Nephron (organoid): ENCODE data around the gene MEF2A.

Experiments used
- H3K27ac Mint-ChIP-seq, 3 experiments: 2 replicates each; pipeline ENCODE4 v1.8.0; 2020; ENCODE audit warnings: mixed read lengths in 3 of 3, mild to moderate bottlenecking in 2 of 3, moderate library complexity in 1 of 3
- H3K27me3 Mint-ChIP-seq: 2 replicates; pipeline ENCODE4 v1.8.0; 2021; ENCODE audit warnings: low read depth, mild to moderate bottlenecking, moderate library complexity, mixed read lengths
- H3K36me3 Mint-ChIP-seq: 2 replicates; pipeline ENCODE4 v1.8.0; 2020; ENCODE audit warnings: low read depth, mixed read lengths
- H3K4me1 Mint-ChIP-seq: 2 replicates; pipeline ENCODE4 v1.8.0; 2020; ENCODE audit warnings: mixed read lengths
- H3K4me3 Mint-ChIP-seq, 3 experiments: 2 replicates each; pipeline ENCODE4 v1.8.0; 2020; ENCODE audit warnings: mild to moderate bottlenecking in 3 of 3, mixed read lengths in 3 of 3, moderate library complexity in 2 of 3
- H3K9me3 Mint-ChIP-seq: 2 replicates; pipeline ENCODE4 v1.8.0; 2020; ENCODE audit warnings: mixed read lengths
- CTCF ChIP-seq, 3 experiments: fragments of 200-600 bp; sonication (generic); IDR thresholded peaks; one replicate each; pipeline ENCODE4 v1.5.0; 2021; ENCODE audit warnings: antibody characterized with exemption in 3 of 3; ENCODE audit not compliant: unreplicated experiment in 3 of 3

MEF2A gene

GRCh38 chr15:99708563-99708962, 142.8 kb downstream of the MEF2A start:
- Mint-ChIP-seq H3K36me3 (peaks cover 39% of the 10 kb centered on the region), H3K9me3 (no peaks in the 10 kb centered on the region), H3K4me1 (peaks cover 56% of the 10 kb centered on the region), H3K27ac (peak overlapping the region; percentile 15 to 17 (median 15)), H3K27me3 (no peaks in the 10 kb centered on the region), H3K4me3 (no peak overlapping the region)
- TF ChIP-seq CTCF (IDR thresholded peaks at IDR 0.05; ENCODE audit: unreplicated experiment in 3 of 3), result no peak

GRCh38 chr15:99709243-99709986, 143.6 kb downstream of the MEF2A start:
- Mint-ChIP-seq H3K4me1 (peaks cover 49% of the 10 kb centered on the region), H3K27ac (peak overlapping the region; percentile 4 to 38 (median 17)), H3K36me3 (peaks cover 44% of the 10 kb centered on the region), H3K27me3 (no peaks in the 10 kb centered on the region), H3K9me3 (no peaks in the 10 kb centered on the region), H3K4me3 (no peak overlapping the region)
- TF ChIP-seq CTCF (IDR thresholded peaks at IDR 0.05; ENCODE audit: unreplicated experiment in 3 of 3), result no peak

- no peaks in the 10 kb centered on the region for H3K9me3 Mint-ChIP-seq
- H3K27me3 Mint-ChIP-seq, result no peaks in the 10 kb centered on the region
- H3K4me3 Mint-ChIP-seq, result no peak overlapping the region
- no peak for TF ChIP-seq CTCF (IDR thresholded peaks at IDR 0.05; ENCODE audit: unreplicated experiment in 3 of 3)
- peaks cover 56% of the 10 kb centered on the region for H3K36me3 Mint-ChIP-seq
- no peak overlapping the region for H3K27ac Mint-ChIP-seq
- peaks cover 61% of the 10 kb centered on the region for H3K4me1 Mint-ChIP-seq
Measured at GRCh38 chr15:99711625-99712024, 145.8 kb downstream of the MEF2A start.

- no peaks in the 10 kb centered on the region for H3K9me3 Mint-ChIP-seq
- TF ChIP-seq CTCF (IDR thresholded peaks at IDR 0.05; ENCODE audit: unreplicated experiment in 3 of 3), result no peak
- peaks cover 56% of the 10 kb centered on the region for H3K36me3 Mint-ChIP-seq
- no peaks in the 10 kb centered on the region for H3K27me3 Mint-ChIP-seq
- peaks cover 64% of the 10 kb centered on the region for H3K4me1 Mint-ChIP-seq
- H3K4me3 Mint-ChIP-seq, result no peak overlapping the region
- H3K27ac Mint-ChIP-seq, result peak overlapping the region in 1 of 3 experiments; percentile 28
Measured at GRCh38 chr15:99712415-99712814, 146.6 kb downstream of the MEF2A start.

- H3K4me1 Mint-ChIP-seq, result peaks cover 63% of the 10 kb centered on the region
- peak overlapping the region; percentile 18 to 78 (median 37) for H3K27ac Mint-ChIP-seq
- TF ChIP-seq CTCF (IDR thresholded peaks at IDR 0.05; ENCODE audit: unreplicated experiment in 3 of 3), result no peak
- peaks cover 53% of the 10 kb centered on the region for H3K36me3 Mint-ChIP-seq
- H3K27me3 Mint-ChIP-seq, result no peaks in the 10 kb centered on the region
- no peak overlapping the region for H3K4me3 Mint-ChIP-seq
- H3K9me3 Mint-ChIP-seq, result peaks cover 3% of the 10 kb centered on the region
Measured at GRCh38 chr15:99716540-99717095, 150.8 kb downstream of the MEF2A start.
